ENCODE measurements around the gene MPV17L2.

The MPV17L2 gene

GRCh38 chr19:18219911-18220631 is 27.1 kb downstream of the MPV17L2 start:
- no peak for DNase-seq

GRCh38 chr19:18220632-18221275 is 27.7 kb downstream of the MPV17L2 start:
- no peak for DNase-seq

- DNase-seq = no peak
Measured at GRCh38 chr19:18221815-18222725, 29.1 kb downstream of the MPV17L2 start.

DNA sequence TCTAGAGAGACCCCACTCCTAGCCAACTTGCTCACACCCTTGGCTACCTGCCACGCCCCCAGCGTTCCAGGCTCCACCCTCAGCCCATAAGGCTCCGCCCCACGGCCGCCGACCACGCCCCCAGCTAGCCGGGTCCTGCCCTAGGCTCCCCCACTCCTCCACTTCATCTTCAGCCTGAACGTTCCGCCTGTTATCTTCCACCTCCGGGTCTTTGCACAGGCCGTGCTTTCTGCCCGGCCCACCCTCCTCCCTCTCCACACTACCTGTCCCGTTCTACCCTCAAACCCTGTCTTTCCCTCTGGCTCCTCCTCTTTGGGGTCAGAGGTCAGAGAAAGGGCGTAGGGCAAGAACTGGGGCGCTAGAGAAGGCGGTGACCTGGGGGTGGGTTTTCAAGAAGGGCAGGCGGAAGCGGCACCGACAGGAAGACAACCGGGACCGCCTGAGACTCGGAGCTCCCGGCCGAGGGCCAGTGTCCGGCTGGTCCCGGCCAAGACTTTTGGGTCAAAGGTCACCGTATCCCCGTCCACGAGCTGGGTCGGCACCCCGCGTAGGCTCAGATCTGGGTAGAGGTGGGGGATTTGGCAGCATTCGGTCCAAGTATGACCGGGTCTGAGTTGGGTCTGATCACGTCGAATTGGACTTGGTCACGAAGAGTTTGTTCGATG is 31.0 kb downstream of the MPV17L2 start:
- DNase-seq = peak; percentile 93

DNA sequence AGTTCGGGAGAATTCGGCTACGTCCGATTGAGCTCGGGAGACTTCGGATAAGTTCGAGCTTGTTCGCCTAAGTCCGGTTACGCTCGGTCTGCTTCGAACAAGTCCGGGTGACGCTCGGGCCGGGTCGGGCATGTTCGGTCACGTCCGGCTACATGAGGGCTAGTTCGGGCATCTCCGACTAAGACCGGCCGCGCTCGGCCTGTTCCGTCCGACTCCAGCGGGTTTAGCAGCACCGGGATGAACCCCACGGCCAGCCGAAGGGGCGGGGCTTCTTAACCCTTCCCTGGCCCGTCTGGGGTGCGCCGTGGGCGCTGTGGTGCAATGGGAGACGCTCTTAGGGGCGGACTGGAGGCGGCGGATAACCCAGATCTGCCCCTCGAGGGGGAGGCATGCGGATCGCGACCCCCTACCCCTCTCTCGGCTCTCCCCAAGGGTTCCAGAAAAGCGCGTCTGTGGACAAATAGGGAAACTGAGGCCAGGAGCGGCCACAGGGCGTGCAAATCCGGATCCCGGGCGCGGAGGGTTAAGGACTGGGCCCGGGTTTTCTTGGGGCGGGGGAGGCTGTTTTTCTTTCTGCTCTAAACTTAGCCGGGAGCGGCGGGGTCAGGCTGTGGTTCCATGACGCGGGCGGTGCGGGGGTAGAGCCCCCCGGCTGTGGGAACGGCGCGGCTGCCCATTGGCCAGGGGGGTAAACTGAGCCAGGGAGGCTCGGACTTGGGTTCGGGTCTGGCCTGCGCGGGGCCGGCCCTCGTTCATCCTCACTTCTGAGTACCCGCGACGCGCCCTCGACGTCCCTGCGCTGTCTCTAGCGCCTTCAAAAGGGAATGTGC is 31.7 kb downstream of the MPV17L2 start:
- DNase-seq = peak; percentile 99

- no peak for DNase-seq
Measured at GRCh38 chr19:18225355-18225701, 32.3 kb downstream of the MPV17L2 start.

GRCh38 chr19:18225702-18226468 is 32.9 kb downstream of the MPV17L2 start, which contains the start of gene PDE4C:
Gene PDE4C (minus strand): TSS chr19:18226438. CDS start chr19:18226415, 23 bp downstream.
- DNase-seq = no peak

DNA sequence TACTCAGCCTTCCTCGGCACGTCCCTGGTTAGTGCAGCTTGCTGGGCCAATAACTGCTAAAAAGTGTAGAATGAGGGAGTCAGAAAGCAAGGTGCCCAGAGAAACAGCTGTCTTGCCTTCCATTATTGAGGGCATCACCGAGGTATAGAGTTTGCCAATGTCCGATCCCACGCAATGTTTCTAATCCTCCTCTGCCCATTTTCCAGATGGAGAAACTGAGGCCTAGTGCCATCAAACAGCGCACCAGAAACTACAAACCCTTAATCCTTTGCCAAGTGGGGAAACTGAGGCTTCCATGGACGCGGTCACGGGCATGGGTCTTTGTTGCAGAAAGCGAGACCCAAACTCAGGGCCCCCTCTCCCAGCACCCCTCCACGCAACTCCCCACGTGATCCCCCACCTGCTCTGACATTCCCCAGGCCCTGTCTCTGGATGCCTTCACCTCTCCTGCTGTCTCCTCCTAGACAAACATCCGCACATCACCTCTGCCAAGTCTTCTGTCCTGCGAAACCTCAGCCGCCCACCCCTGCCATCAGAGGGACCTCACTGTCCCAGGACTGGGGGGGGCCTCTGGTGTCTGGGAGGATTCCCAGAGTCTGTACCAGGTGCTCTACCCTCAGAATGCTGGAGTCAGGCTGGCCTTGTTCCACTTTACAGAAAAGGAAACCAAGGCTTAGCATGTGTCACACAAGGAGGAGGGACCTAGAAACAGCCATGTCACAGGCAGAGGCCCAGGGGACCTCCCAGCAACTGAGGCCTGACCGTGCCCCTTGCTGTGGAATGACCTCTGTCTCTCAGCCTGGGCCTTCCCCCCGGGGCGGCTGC is 34.1 kb downstream of the MPV17L2 start:
- DNase-seq = no peak

- no peak for DNase-seq
Measured at GRCh38 chr19:18227781-18228271, 34.8 kb downstream of the MPV17L2 start.

GRCh38 chr19:18229474-18229873 is 36.5 kb downstream of the MPV17L2 start:
- DNase-seq = no peak

GRCh38 chr19:18229915-18230314 is 36.9 kb downstream of the MPV17L2 start:
- DNase-seq = no peak

DNA sequence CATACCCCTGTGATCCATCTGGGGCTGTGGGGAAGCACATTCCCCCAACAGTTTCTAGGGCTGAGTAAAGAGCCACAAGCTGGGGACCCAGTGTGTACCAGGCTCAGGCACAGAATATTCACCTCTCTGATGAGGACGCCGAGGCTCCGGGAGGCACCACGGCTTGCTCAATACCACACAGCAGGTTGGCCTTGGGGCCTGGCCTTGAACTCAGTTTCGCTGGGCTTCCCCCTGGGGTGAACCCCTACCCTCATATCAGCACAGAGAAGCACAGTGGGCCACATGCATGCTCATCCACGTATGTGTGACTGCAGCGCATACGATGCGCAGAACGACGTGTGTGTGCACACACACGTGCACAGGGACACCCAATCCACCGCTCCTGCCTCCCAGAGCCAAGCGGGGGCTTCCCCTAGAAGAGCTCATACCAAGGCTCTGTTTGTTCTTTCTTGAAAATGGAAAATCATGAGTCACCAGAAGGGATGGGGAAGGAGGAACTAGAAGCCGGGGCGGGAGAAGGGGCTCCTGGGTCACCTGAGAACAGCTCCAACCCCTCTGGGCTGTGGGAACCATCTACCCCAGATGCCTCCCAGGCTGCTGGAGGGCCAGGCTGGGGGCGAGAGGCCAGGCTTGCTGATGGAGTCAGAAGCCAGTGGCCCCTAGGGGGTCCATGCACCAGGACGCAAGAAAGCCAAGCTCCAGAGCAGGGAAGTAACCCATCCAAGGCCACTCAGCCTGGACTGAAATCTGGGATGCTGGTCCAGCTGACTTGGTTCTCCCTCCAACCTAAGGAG is 38.1 kb downstream of the MPV17L2 start:
- DNase-seq = peak; percentile 12

- DNase-seq = no peak
Measured at GRCh38 chr19:18231775-18232174, 38.8 kb downstream of the MPV17L2 start.

- DNase-seq = no peak
Measured at GRCh38 chr19:18232540-18233223, 39.7 kb downstream of the MPV17L2 start.

- peak; percentile 65 for DNase-seq
Measured at GRCh38 chr19:18233224-18233825, 40.3 kb downstream of the MPV17L2 start.

- no peak for DNase-seq
Measured at GRCh38 chr19:18234194-18234593, 41.2 kb downstream of the MPV17L2 start.

- no peak for DNase-seq
Measured at GRCh38 chr19:18239303-18239702, 46.3 kb downstream of the MPV17L2 start.

GRCh38 chr19:18245297-18245696 is 52.3 kb downstream of the MPV17L2 start:
- DNase-seq = no peak

Data from OCI-M1 (cell line).